H1 (cell line): ENCODE data around the gene ZBTB16. TPM values are rescaled to one million over a fixed set of nuclear protein-coding genes. Genes with fewer than 3 reads are reported as not detected.

Experiments used
- CTCF ChIA-PET: fragments of 300-600 bp; sonication (Branson Sonifier 250); formaldehyde crosslinking; loops from one replicate; lab custom pipeline; 2021; ENCODE audit not compliant: partially characterized antibody; lab: Charles Lee
- POLR2A ChIA-PET: fragments of 300-600 bp; sonication (Branson Sonifier 250); formaldehyde crosslinking; loops from one replicate; lab custom pipeline; 2021; ENCODE audit warnings: inconsistent platforms; ENCODE audit not compliant: partially characterized antibody; lab: Charles Lee
- DNase-seq, 2 experiments: peaks; one replicate each; pipeline versions ENCODE4 v3.0.0 to v3.0.0-alpha.2; 2010 to 2022; ENCODE audit warnings: low spot score in 2 of 2, low read depth in 1 of 2, mixed read lengths in 1 of 2
- FAIRE-seq: peaks from 2 replicates; lab custom pipeline; 2011; peaks lifted over from hg19 to GRCh38; lab: Jason Lieb, UNC
- H2AFZ ChIP-seq: 2 replicates; pipeline ENCODE4 v1.8.1; 2012; ENCODE audit warnings: low read length, inconsistent platforms
- H2AK5ac ChIP-seq: 2 replicates; pipeline ENCODE4 v1.6.1; 2013; ENCODE audit warnings: low read depth, low read length
- H2BK120ac ChIP-seq: replicated peaks from 2 replicates; pipeline ENCODE3; 2013; ENCODE audit warnings: low read depth, low read length, inconsistent platforms
- H2BK12ac ChIP-seq: 2 replicates; pipeline ENCODE4 v1.6.1; 2013; ENCODE audit warnings: low read depth, low read length
- H2BK15ac ChIP-seq: 2 replicates; pipeline ENCODE4 v1.6.1; 2013; ENCODE audit warnings: low read length
- H2BK20ac ChIP-seq: 2 replicates; pipeline ENCODE4 v1.6.1; 2013; ENCODE audit warnings: low read length
- H2BK5ac ChIP-seq: 2 replicates; pipeline ENCODE4 v1.6.1; 2013; ENCODE audit warnings: low read depth, low read length
- H3K14ac ChIP-seq: 2 replicates; pipeline ENCODE4 v1.6.1; 2013; ENCODE audit warnings: inconsistent platforms; ENCODE audit not compliant: insufficient read length
- H3K18ac ChIP-seq: 2 replicates; pipeline ENCODE4 v1.6.1; 2013; ENCODE audit warnings: low read length; ENCODE audit errors: extremely low read depth
- H3K23ac ChIP-seq: 2 replicates; pipeline ENCODE4 v1.6.1; 2013; ENCODE audit warnings: inconsistent platforms; ENCODE audit not compliant: insufficient read length
- H3K23me2 ChIP-seq: 2 replicates; pipeline ENCODE4 v1.6.1; 2013; ENCODE audit warnings: low read depth, low read length
- H3K27ac ChIP-seq: 2 replicates; pipeline ENCODE4 v1.6.1; 2011; ENCODE audit warnings: low read depth, low read length, inconsistent platforms
- H3K27me3 ChIP-seq, 4 experiments: replicated peaks in 1 of 4; 1 replicate in 1 of 4; 2 replicates in 3 of 4; pipeline versions ENCODE4 v1.6.1 to v1.8.1; 2011 to 2013; ENCODE audit warnings: low read length in 3 of 4, mild to moderate bottlenecking in 3 of 4, inconsistent platforms in 2 of 4, mixed read lengths in 2 of 4, moderate library complexity in 1 of 4; ENCODE audit not compliant: control insufficient read depth in 3 of 4, insufficient read depth in 3 of 4; ENCODE audit errors: extremely low read depth in 1 of 4
- H3K36me3 ChIP-seq, 4 experiments: 2 replicates each; pipeline versions ENCODE4 v1.6.1 to v1.8.1; 2011 to 2013; ENCODE audit warnings: mild to moderate bottlenecking in 4 of 4, low read length in 3 of 4, moderate library complexity in 2 of 4, control low read depth in 1 of 4, inconsistent platforms in 1 of 4; ENCODE audit not compliant: insufficient read depth in 4 of 4, control insufficient read depth in 2 of 4
- H3K4ac ChIP-seq: replicated peaks from 2 replicates; pipeline ENCODE3; 2013; ENCODE audit warnings: low read length, low read depth, mixed read lengths, inconsistent platforms; ENCODE audit not compliant: insufficient read length
- H3K4me1 ChIP-seq, 4 experiments: replicated peaks in 1 of 4; 1 replicate in 1 of 4; 2 replicates in 3 of 4; pipeline versions ENCODE4 v1.6.1 to v1.8.1; 2011 to 2013; ENCODE audit warnings: low read length in 3 of 4, inconsistent platforms in 2 of 4, mixed read lengths in 1 of 4; ENCODE audit not compliant: insufficient read depth in 4 of 4, control insufficient read depth in 3 of 4
- H3K4me2 ChIP-seq, 2 experiments: 2 replicates each; pipeline versions ENCODE4 v1.6.1 to v1.8.1; 2011 to 2013; ENCODE audit warnings: low read depth in 2 of 2, low read length in 2 of 2, control low read depth in 1 of 2, inconsistent platforms in 1 of 2, mild to moderate bottlenecking in 1 of 2; ENCODE audit not compliant: insufficient read depth in 1 of 2
- H3K4me3 ChIP-seq, 4 experiments: fragments of 200-600, 300-600 bp in 1 of 4; sonication (generic), shearing (Covaris generic), sonication (Bioruptor Twin) in 1 of 4; 2 replicates each; pipeline versions ENCODE4 v1.5.1 to v1.8.1; 2011 to 2016; ENCODE audit warnings: low read length in 4 of 4, low read depth in 3 of 4, control low read depth in 2 of 4, inconsistent platforms in 2 of 4, mild to moderate bottlenecking in 2 of 4, mixed read lengths in 1 of 4, moderate library complexity in 1 of 4; ENCODE audit not compliant: insufficient read depth in 2 of 4; ENCODE audit errors: extremely low read depth in 1 of 4
- H3K56ac ChIP-seq: replicated peaks from 2 replicates; pipeline ENCODE3; 2013; ENCODE audit warnings: low read depth, mild to moderate bottlenecking, mixed read lengths, low read length, inconsistent platforms; ENCODE audit not compliant: insufficient read length
- H3K79me1 ChIP-seq: 2 replicates; pipeline ENCODE4 v1.6.1; 2013; ENCODE audit warnings: low read depth, low read length, control low read depth
- H3K79me2 ChIP-seq, 2 experiments: 2 replicates each; pipeline versions ENCODE4 v1.6.1 to v1.8.1; 2012 to 2013; ENCODE audit warnings: low read length in 2 of 2, mild to moderate bottlenecking in 2 of 2, inconsistent platforms in 1 of 2; ENCODE audit not compliant: insufficient read depth in 2 of 2, control insufficient read depth in 1 of 2
- H3K9ac ChIP-seq, 4 experiments: replicated peaks in 1 of 4; 1 replicate in 1 of 4; 2 replicates in 3 of 4; pipeline versions ENCODE4 v1.6.1 to v1.8.1; 2011 to 2013; ENCODE audit warnings: low read depth in 3 of 4, low read length in 3 of 4, control low read depth in 2 of 4, mild to moderate bottlenecking in 2 of 4, moderate library complexity in 2 of 4, inconsistent platforms in 1 of 4; ENCODE audit errors: extremely low read depth in 1 of 4
- H3K9me3 ChIP-seq, 2 experiments: 2 replicates each; pipeline versions ENCODE4 v1.6.1 to v1.8.1; 2012 to 2013; ENCODE audit warnings: mild to moderate bottlenecking in 2 of 2, moderate library complexity in 2 of 2, control low read depth in 1 of 2, inconsistent platforms in 1 of 2, low read depth in 1 of 2, low read length in 1 of 2, mixed read lengths in 1 of 2; ENCODE audit not compliant: insufficient read depth in 2 of 2
- H4K20me1 ChIP-seq, 2 experiments: replicated peaks in 1 of 2; 2 replicates each; pipeline versions ENCODE3 to v1.8.1; 2011 to 2013; ENCODE audit warnings: inconsistent platforms in 2 of 2, low read length in 2 of 2, mild to moderate bottlenecking in 1 of 2; ENCODE audit not compliant: insufficient read depth in 2 of 2, control insufficient read depth in 1 of 2
- H4K5ac ChIP-seq: 2 replicates; pipeline ENCODE4 v1.6.1; 2013; ENCODE audit warnings: low read length, low read depth, mixed read lengths, inconsistent platforms; ENCODE audit not compliant: insufficient read length
- H4K8ac ChIP-seq: 2 replicates; pipeline ENCODE4 v1.8.0; 2013; ENCODE audit warnings: mild to moderate bottlenecking, moderate library complexity, low read length, inconsistent platforms; ENCODE audit not compliant: insufficient read depth; ENCODE audit errors: extremely low read depth
- H4K91ac ChIP-seq: replicated peaks from 2 replicates; pipeline ENCODE3; 2013; ENCODE audit warnings: low read length, mixed read lengths, inconsistent platforms; ENCODE audit not compliant: insufficient read length
- BACH1 ChIP-seq: IDR thresholded peaks from 2 replicates; pipeline ENCODE4 v1.6.1; 2012; ENCODE audit warnings: low read length, improper control_type of control experiment
- BCL11A ChIP-seq, 2 experiments: IDR thresholded peaks; one replicate each; pipeline ENCODE4 v1.6.1; 2011; ENCODE audit warnings: low read depth in 2 of 2, low read length in 2 of 2, mild to moderate bottlenecking in 2 of 2
- BRCA1 ChIP-seq: IDR thresholded peaks from 2 replicates; pipeline ENCODE4 v1.6.1; 2012; ENCODE audit warnings: low read depth, low read length, improper control_type of control experiment
- CREB1 ChIP-seq: IDR thresholded peaks from 2 replicates; pipeline ENCODE4 v1.6.1; 2012; ENCODE audit warnings: inconsistent platforms
- CTBP2 ChIP-seq: IDR thresholded peaks from 2 replicates; pipeline ENCODE4 v1.7.0; 2011; ENCODE audit warnings: borderline replicate concordance, mild to moderate bottlenecking, moderate library complexity, mixed read lengths, low read length; ENCODE audit not compliant: insufficient read depth, insufficient read length
- HDAC6 ChIP-seq: IDR thresholded peaks from one replicate; pipeline ENCODE4 v1.7.1; 2012; ENCODE audit warnings: low read depth, mild to moderate bottlenecking, inconsistent platforms, low read length, moderate library complexity
- JUN ChIP-seq: IDR thresholded peaks from 2 replicates; pipeline ENCODE4 v1.6.1; 2011; ENCODE audit warnings: low read depth, mild to moderate bottlenecking, improper control_type of control experiment, low read length
- KDM1A ChIP-seq: fragments of 200-600, 300-600 bp; sonication (generic); IDR thresholded peaks from 2 replicates; pipeline ENCODE4 v1.7.1; 2016; ENCODE audit warnings: mild to moderate bottlenecking, low read length, borderline replicate concordance
- PHF8 ChIP-seq: fragments of 200-600 bp; sonication (generic); conservative IDR thresholded peaks from 2 replicates; pipeline ENCODE4 v1.7.1; 2012; ENCODE audit warnings: low read depth, mild to moderate bottlenecking, inconsistent platforms, low read length, moderate library complexity
- POLR2AphosphoS5 ChIP-seq: IDR thresholded peaks from 2 replicates; pipeline ENCODE4 v1.6.1; 2011; ENCODE audit warnings: low read depth, low read length
- POU5F1 ChIP-seq: IDR thresholded peaks from 2 replicates; pipeline ENCODE4 v1.6.1; 2011; ENCODE audit warnings: low read depth, mild to moderate bottlenecking, low read length, moderate library complexity
- SIN3A ChIP-seq, 2 experiments: IDR thresholded peaks in 1 of 2; conservative IDR thresholded peaks in 1 of 2; 2 replicates each; pipeline ENCODE4 v1.6.1; 2011 to 2012; ENCODE audit warnings: low read length in 2 of 2, improper control_type of control experiment in 1 of 2, low read depth in 1 of 2, mild to moderate bottlenecking in 1 of 2
- TCF12 ChIP-seq: IDR thresholded peaks from 2 replicates; pipeline ENCODE4 v1.6.1; 2011; ENCODE audit warnings: low read depth, mild to moderate bottlenecking, low read length
- ZNF274 ChIP-seq: IDR thresholded peaks from 2 replicates; pipeline ENCODE4 v1.7.0; 2012; ENCODE audit warnings: low read length, borderline replicate concordance; ENCODE audit errors: extremely low read depth
- WGBS, 2 experiments: shearing (Covaris generic) in 1 of 2; methylation state at CpG; one replicate each; pipeline versions ENCODE4 v1.1.6 to v1.1.7; 2013 to 2015; ENCODE audit warnings: low lambda C conversion rate in 2 of 2, mixed read lengths in 2 of 2, inconsistent platforms in 1 of 2, low coverage in 1 of 2, missing lambda C conversion rate in 1 of 2; ENCODE audit not compliant: insufficient replicate concordance in 2 of 2, insufficient coverage in 1 of 2, insufficient read length in 1 of 2; ENCODE audit errors: extremely low coverage in 1 of 2, missing lambda C conversion rate in 1 of 2; 5-methylcytosine and 5-hydroxymethylcytosine counted together
- polyA plus RNA-seq, 7 experiments: library from polyadenylated mRNA; depleted of rRNA in 3 of 7; stranded (reverse) in 5 of 7; unstranded in 2 of 7; fragments of >200 nt in 5 of 7; fragments of 200-250 nt in 2 of 7; gene quantifications; 1 replicate in 5 of 7; 2 replicates in 1 of 7; 4 replicates in 1 of 7; pipeline versions ENCODE4 v1.2.1 to v1.2.3, GENCODE V29; 2011 to 2013; ENCODE audit warnings: missing spikeins in 2 of 7, mixed read lengths in 2 of 7
- total RNA-seq: library from RNA; stranded (reverse); fragmentation: NEBNext Ultra II Directional; extraction: Animal tissue kit (Norgen Biotek cat#: 25700); gene quantifications from 2 replicates; pipeline ENCODE4 v1.2.1, GENCODE V29; 2021

ZBTB16 gene
- total and polyA plus RNA-seq, 2 of the 8 experiments (the other 6 are each of a cell fraction or from before 2014, with no cell fraction given), result 0.12 to 0.61 TPM

GRCh38 chr11:114247070-114247789 is 187.7 kb downstream of the ZBTB16 start:
- Histone ChIP-seq H3K4ac (no peak overlapping the region), H2BK20ac (no peak overlapping the region), H4K5ac (no peak overlapping the region), H2AK5ac (no peak overlapping the region), H3K23ac (no peak overlapping the region), H3K36me3 (no peaks in the 10 kb centered on the region), H2AFZ (no peak overlapping the region), H3K56ac (no peak overlapping the region), H2BK5ac (no peak overlapping the region), H3K23me2 (no peaks in the 10 kb centered on the region), H3K9me3 (no peaks in the 10 kb centered on the region), H3K4me1 (peaks cover 0 to 5% (median 0%) of the 10 kb centered on the region in 4 experiments; a peak in 3 of 7 replicates), H2BK120ac (no peak overlapping the region), H3K27me3 (no peaks in the 10 kb centered on the region), H4K91ac (no peak overlapping the region), H3K27ac (no peak overlapping the region), H4K8ac (no peak overlapping the region; the same call in 1 of the 2 replicates), H2BK15ac (no peak overlapping the region), H2BK12ac (no peak overlapping the region), H4K20me1 (no peaks in the 10 kb centered on the region), H3K9ac (no peak overlapping the region; a peak in 1 of 7 replicates), H3K79me2 (no peaks in the 10 kb centered on the region), H3K79me1 (no peaks in the 10 kb centered on the region; the same call in 1 of the 2 replicates), H3K4me2 (no peak overlapping the region), H3K18ac (no peak overlapping the region), H3K14ac (no peak overlapping the region), H3K4me3 (no peak overlapping the region)
- DNase-seq (no peak), FAIRE-seq (no peak)
- ChIA-PET CTCF (interaction anchor here (0.8 to 20.1 kb wide), 10 partner anchors 14 to 517 kb away, joined by 3 to 256 read pairs (median 4); no protein-coding TSS in a partner anchor), POLR2A (no interaction called here)
- 83% methylated on average over 11 of the region's 11 CpGs; no CpG with 5 or more reads in 1 of the 2 experiments for WGBS, 2 experiments
- TF ChIP-seq JUN, result no peak
- TF ChIP-seq TCF12, result no peak
- TF ChIP-seq BACH1, result no peak
- TF ChIP-seq HDAC6, result no peak
- no peak for TF ChIP-seq CREB1
- no peak for TF ChIP-seq POU5F1
- no peak for TF ChIP-seq KDM1A
- no peak for TF ChIP-seq ZNF274
- TF ChIP-seq PHF8, result no peak
- no peak for TF ChIP-seq POLR2AphosphoS5
- no peak for TF ChIP-seq CTBP2
- no peak for TF ChIP-seq BCL11A (IDR thresholded peaks at IDR 0.05; ENCODE audit: low read depth in 2 of 2, low read length in 2 of 2)
- no peak for TF ChIP-seq SIN3A (conservative IDR thresholded peaks at IDR 0.05 in 1 of 2, IDR thresholded peaks at IDR 0.05 in 1 of 2; ENCODE audit: low read depth in 1 of 2, low read length in 2 of 2)
- TF ChIP-seq BRCA1, result no peak
